H9 (cell line): ENCODE data around the gene PTPN3. TPM values are rescaled to one million over a fixed set of nuclear protein-coding genes. Genes with fewer than 3 reads are reported as not detected.

Experiments used
- DNase-seq: peaks from one replicate; pipeline ENCODE4 v3.0.0-alpha.2; 2017
- H2AFZ ChIP-seq: one replicate; pipeline ENCODE4 v1.6.1; 2013; ENCODE audit warnings: mild to moderate bottlenecking, low read length, control low read depth, moderate library complexity
- H2AK5ac ChIP-seq: 2 replicates; pipeline ENCODE4 v1.6.1; 2013; ENCODE audit warnings: low read length, control low read depth, mixed read lengths; ENCODE audit not compliant: insufficient read length
- H2BK120ac ChIP-seq: one replicate; pipeline ENCODE4 v1.6.1; 2013; ENCODE audit warnings: low read depth, mild to moderate bottlenecking, low read length, control low read depth, inconsistent platforms; ENCODE audit not compliant: poor library complexity, severe bottlenecking
- H2BK12ac ChIP-seq: 2 replicates; pipeline ENCODE4 v1.6.1; 2013; ENCODE audit warnings: low read length, control low read depth, mixed read lengths, low read depth; ENCODE audit not compliant: insufficient read length
- H2BK15ac ChIP-seq: 2 replicates; pipeline ENCODE4 v1.6.1; 2013; ENCODE audit warnings: low read depth, low read length, control low read depth
- H2BK20ac ChIP-seq: one replicate; pipeline ENCODE4 v1.6.1; 2013; ENCODE audit warnings: low read depth, mild to moderate bottlenecking, low read length, control low read depth, inconsistent platforms; ENCODE audit not compliant: poor library complexity, severe bottlenecking
- H2BK5ac ChIP-seq: 2 replicates; pipeline ENCODE4 v1.6.1; 2013; ENCODE audit warnings: low read length, control low read depth, mixed read lengths; ENCODE audit not compliant: insufficient read length
- H3K14ac ChIP-seq: 2 replicates; pipeline ENCODE4 v1.6.1; 2013; ENCODE audit warnings: low read length, control low read depth; ENCODE audit not compliant: insufficient read depth
- H3K18ac ChIP-seq: 2 replicates; pipeline ENCODE4 v1.6.1; 2013; ENCODE audit warnings: low read depth, mild to moderate bottlenecking, mixed read lengths, low read length, control low read depth; ENCODE audit not compliant: insufficient read length
- H3K23ac ChIP-seq: 2 replicates; pipeline ENCODE4 v1.6.1; 2013; ENCODE audit warnings: low read length, control low read depth, mixed read lengths, low read depth; ENCODE audit not compliant: insufficient read length
- H3K23me2 ChIP-seq: 2 replicates; pipeline ENCODE4 v1.6.1; 2013; ENCODE audit warnings: low read depth, mild to moderate bottlenecking, mixed read lengths, low read length, control low read depth; ENCODE audit not compliant: insufficient read length, poor library complexity, severe bottlenecking
- H3K27ac ChIP-seq: 2 replicates; pipeline ENCODE4 v1.5.1; 2013; ENCODE audit warnings: low read length, control low read depth, mixed read lengths, low read depth; ENCODE audit not compliant: insufficient read length
- H3K27me3 ChIP-seq: 2 replicates; pipeline ENCODE4 v1.6.1; 2013; ENCODE audit warnings: low read length, control low read depth, inconsistent platforms; ENCODE audit not compliant: insufficient read depth
- H3K4ac ChIP-seq: 2 replicates; pipeline ENCODE4 v1.6.1; 2013; ENCODE audit warnings: low read depth, mild to moderate bottlenecking, control low read depth, inconsistent platforms, low read length, moderate library complexity
- H3K4me1 ChIP-seq: 2 replicates; pipeline ENCODE4 v1.6.1; 2013; ENCODE audit warnings: low read length, control low read depth, inconsistent platforms; ENCODE audit not compliant: insufficient read depth
- H3K4me2 ChIP-seq: 2 replicates; pipeline ENCODE4 v1.6.1; 2013; ENCODE audit warnings: low read length, control low read depth, mixed read lengths; ENCODE audit not compliant: insufficient read length, insufficient read depth
- H3K56ac ChIP-seq: 2 replicates; pipeline ENCODE4 v1.6.1; 2013; ENCODE audit warnings: low read depth, mild to moderate bottlenecking, mixed read lengths, low read length, control low read depth; ENCODE audit not compliant: insufficient read length
- H3K79me1 ChIP-seq: 2 replicates; pipeline ENCODE4 v1.6.1; 2013; ENCODE audit warnings: low read depth, mild to moderate bottlenecking, moderate library complexity, low read length, control low read depth, inconsistent platforms; ENCODE audit not compliant: insufficient read depth, poor library complexity, severe bottlenecking
- H3K79me2 ChIP-seq: 2 replicates; pipeline ENCODE4 v1.6.1; 2013; ENCODE audit warnings: low read length, control low read depth, inconsistent platforms; ENCODE audit not compliant: insufficient read depth
- H3K9ac ChIP-seq: 2 replicates; pipeline ENCODE4 v1.6.1; 2013; ENCODE audit warnings: low read length, control low read depth, mixed read lengths; ENCODE audit not compliant: insufficient read length; ENCODE audit errors: extremely low read depth
- H3K9me3 ChIP-seq: one replicate; pipeline ENCODE4 v1.6.1; 2013; ENCODE audit warnings: low read depth, low read length, inconsistent platforms; ENCODE audit not compliant: control insufficient read depth
- H3T11ph ChIP-seq: one replicate; pipeline ENCODE4 v1.6.1; 2013; ENCODE audit warnings: mild to moderate bottlenecking, low read length, control low read depth, inconsistent platforms
- H4K20me1 ChIP-seq: one replicate; pipeline ENCODE4 v1.6.1; 2013; ENCODE audit not compliant: control insufficient read depth, insufficient read length, insufficient read depth
- H4K5ac ChIP-seq: 2 replicates; pipeline ENCODE4 v1.6.1; 2013; ENCODE audit warnings: low read depth, mild to moderate bottlenecking, mixed read lengths, low read length, control low read depth; ENCODE audit not compliant: insufficient read length
- H4K8ac ChIP-seq: replicated peaks from 2 replicates; pipeline ENCODE4 v1.6.1; 2013; ENCODE audit warnings: low read length, control low read depth, mixed read lengths, low read depth; ENCODE audit not compliant: insufficient read length
- H4K91ac ChIP-seq: 2 replicates; pipeline ENCODE4 v1.6.1; 2013; ENCODE audit warnings: low read depth, mild to moderate bottlenecking, moderate library complexity, mixed read lengths, low read length, control low read depth; ENCODE audit not compliant: insufficient read length
- H3K27ac Mint-ChIP-seq, 3 experiments: 2 replicates in 2 of 3; 3 replicates in 1 of 3; pipeline ENCODE4 v1.8.0; 2020 to 2021; ENCODE audit warnings: mixed read lengths in 3 of 3, mild to moderate bottlenecking in 1 of 3, moderate library complexity in 1 of 3
- H3K27me3 Mint-ChIP-seq: 2 replicates; pipeline ENCODE4 v1.8.0; 2021; ENCODE audit warnings: low read depth, mild to moderate bottlenecking, moderate library complexity, mixed read lengths
- H3K36me3 Mint-ChIP-seq, 3 experiments: 2 replicates in 2 of 3; 3 replicates in 1 of 3; pipeline ENCODE4 v1.8.0; 2020 to 2021; ENCODE audit warnings: low read depth in 3 of 3, mixed read lengths in 3 of 3; ENCODE audit not compliant: insufficient read depth in 1 of 3
- H3K4me1 Mint-ChIP-seq, 2 experiments: 2 replicates each; pipeline ENCODE4 v1.8.0; 2020; ENCODE audit warnings: mixed read lengths in 2 of 2
- H3K4me3 Mint-ChIP-seq, 2 experiments: 2 replicates in 1 of 2; 3 replicates in 1 of 2; pipeline ENCODE4 v1.8.0; 2020 to 2021; ENCODE audit warnings: mild to moderate bottlenecking in 2 of 2, mixed read lengths in 2 of 2, moderate library complexity in 1 of 2
- H3K9me3 Mint-ChIP-seq, 2 experiments: 2 replicates in 1 of 2; 3 replicates in 1 of 2; pipeline ENCODE4 v1.8.0; 2020; ENCODE audit warnings: mild to moderate bottlenecking in 2 of 2, mixed read lengths in 2 of 2, moderate library complexity in 1 of 2
- WGBS: extraction: QIAGEN DNeasy Blood & Tissue Kit; methylation state at CpG from one replicate; pipeline ENCODE4 v1.1.7; 2013; ENCODE audit warnings: missing lambda C conversion rate, low lambda C conversion rate, mixed read lengths; ENCODE audit not compliant: insufficient read length; ENCODE audit errors: extremely low coverage; 5-methylcytosine and 5-hydroxymethylcytosine counted together
- total RNA-seq: library from RNA; stranded (reverse); gene quantifications from 2 replicates; pipeline ENCODE4 v1.2.1, GENCODE V29; 2021
- TF ChIP-seq, protein P1 (sequence below): fragments of 200-600 bp; sonication (generic); conservative IDR thresholded peaks from 3 replicates; pipeline ENCODE4 v1.8.0; 2021; ENCODE audit warnings: antibody characterized with exemption, mild to moderate bottlenecking

PTPN3 gene
- total RNA-seq, 1 experiment from 2014 or later, result 2.6 TPM

DNA sequence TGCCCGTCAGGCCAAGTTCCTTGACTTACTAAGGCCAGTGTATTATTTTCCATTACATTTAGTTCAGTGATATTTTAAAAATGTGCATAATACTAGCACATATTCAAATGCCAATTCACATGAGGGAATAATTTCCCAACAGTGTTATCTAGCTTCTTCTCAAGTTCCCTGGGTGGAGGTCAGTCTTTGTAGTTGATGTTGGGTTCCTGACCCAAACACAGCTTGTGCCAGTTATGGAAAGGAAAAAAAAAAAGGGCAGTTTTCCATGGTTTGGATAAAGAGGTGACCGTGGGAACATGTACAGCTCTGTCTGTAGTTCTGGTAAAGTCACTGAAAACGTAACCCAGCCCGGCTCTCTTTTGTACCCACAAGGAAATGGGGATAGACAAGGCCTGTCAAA is 11.5 kb upstream of the PTPN3 start:
- H3K4me2 ChIP-seq, result no peak overlapping the region
- Mint-ChIP-seq H3K27ac (no peak overlapping the region), H3K36me3 (no peaks in the 10 kb centered on the region), H3K9me3 (no peaks in the 10 kb centered on the region), H3K4me1 (peaks cover 3% of the 10 kb centered on the region in 2 experiments), H3K4me3 (no peak overlapping the region), H3K27me3 (peaks cover 8% of the 10 kb centered on the region)
- no peak overlapping the region for H2BK12ac ChIP-seq
- TF ChIP-seq, protein P1, sequence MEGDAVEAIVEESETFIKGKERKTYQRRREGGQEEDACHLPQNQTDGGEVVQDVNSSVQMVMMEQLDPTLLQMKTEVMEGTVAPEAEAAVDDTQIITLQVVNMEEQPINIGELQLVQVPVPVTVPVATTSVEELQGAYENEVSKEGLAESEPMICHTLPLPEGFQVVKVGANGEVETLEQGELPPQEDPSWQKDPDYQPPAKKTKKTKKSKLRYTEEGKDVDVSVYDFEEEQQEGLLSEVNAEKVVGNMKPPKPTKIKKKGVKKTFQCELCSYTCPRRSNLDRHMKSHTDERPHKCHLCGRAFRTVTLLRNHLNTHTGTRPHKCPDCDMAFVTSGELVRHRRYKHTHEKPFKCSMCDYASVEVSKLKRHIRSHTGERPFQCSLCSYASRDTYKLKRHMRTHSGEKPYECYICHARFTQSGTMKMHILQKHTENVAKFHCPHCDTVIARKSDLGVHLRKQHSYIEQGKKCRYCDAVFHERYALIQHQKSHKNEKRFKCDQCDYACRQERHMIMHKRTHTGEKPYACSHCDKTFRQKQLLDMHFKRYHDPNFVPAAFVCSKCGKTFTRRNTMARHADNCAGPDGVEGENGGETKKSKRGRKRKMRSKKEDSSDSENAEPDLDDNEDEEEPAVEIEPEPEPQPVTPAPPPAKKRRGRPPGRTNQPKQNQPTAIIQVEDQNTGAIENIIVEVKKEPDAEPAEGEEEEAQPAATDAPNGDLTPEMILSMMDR, result no peak
- no peak overlapping the region for H3K23ac ChIP-seq
- no peak overlapping the region for H3K14ac ChIP-seq
- H3K23me2 ChIP-seq, result no peaks in the 10 kb centered on the region
- no peak for DNase-seq
- no peak overlapping the region for H3K56ac ChIP-seq
- no peaks in the 10 kb centered on the region for H3K9me3 ChIP-seq
- no peak overlapping the region for H2BK5ac ChIP-seq
- no peak overlapping the region for H2BK120ac ChIP-seq
- no peak overlapping the region for H2BK15ac ChIP-seq
- H2BK20ac ChIP-seq, result no peak overlapping the region
- no peak overlapping the region for H3K18ac ChIP-seq
- no peaks in the 10 kb centered on the region for H3K4me1 ChIP-seq
- H3K79me2 ChIP-seq, result no peaks in the 10 kb centered on the region
- no peak overlapping the region for H4K8ac ChIP-seq
- no peak overlapping the region for H3K9ac ChIP-seq
- no peak overlapping the region for H2AFZ ChIP-seq
- no peak overlapping the region for H4K5ac ChIP-seq
- no peaks in the 10 kb centered on the region for H3K27me3 ChIP-seq
- no peak overlapping the region for H3K27ac ChIP-seq
- WGBS, result no CpG with 5 or more reads among the region's 4 CpGs
- H3T11ph ChIP-seq, result no peak overlapping the region
- no peak overlapping the region for H4K91ac ChIP-seq
- H3K79me1 ChIP-seq, result no peaks in the 10 kb centered on the region
- no peaks in the 10 kb centered on the region for H4K20me1 ChIP-seq
- no peak overlapping the region for H2AK5ac ChIP-seq
- no peak overlapping the region for H3K4ac ChIP-seq
